CD14-positive monocyte (primary cell): ENCODE measurements around the gene AVP. TPM values are rescaled to one million over a fixed set of nuclear protein-coding genes. Genes with fewer than 3 reads are reported as not detected.

Experiments
- DNase-seq, 3 donors: peaks; one replicate each; pipeline ENCODE4 v3.0.0-alpha.2; 2011 to 2022
- H2AFZ ChIP-seq: 2 replicates; pipeline ENCODE4 v1.6.0; 2012; ENCODE audit warnings: mild to moderate bottlenecking, low read depth, low read length, inconsistent platforms; ENCODE audit not compliant: insufficient read depth, poor library complexity, severe bottlenecking
- H3K27ac ChIP-seq, 2 donors: 1 replicate in 1 of 2; 2 replicates in 1 of 2; pipeline ENCODE4 v1.5.1; 2012 to 2013; ENCODE audit warnings: low read length in 2 of 2, control low read depth in 1 of 2, inconsistent platforms in 1 of 2, low read depth in 1 of 2, mild to moderate bottlenecking in 1 of 2
- H3K27me3 ChIP-seq, 2 donors: one replicate each; pipeline versions ENCODE4 v1.6.0 to v1.6.1; 2011 to 2013; ENCODE audit warnings: low read length in 2 of 2; ENCODE audit not compliant: control insufficient read depth in 2 of 2, insufficient read depth in 2 of 2
- H3K36me3 ChIP-seq, 2 donors: replicated peaks in 1 of 2; 1 replicate in 1 of 2; 2 replicates in 1 of 2; pipeline versions ENCODE4 v1.5.1 to v1.6.1; 2012 to 2013; ENCODE audit warnings: low read length in 2 of 2, control low read depth in 1 of 2, inconsistent platforms in 1 of 2, mild to moderate bottlenecking in 1 of 2; ENCODE audit not compliant: insufficient read depth in 2 of 2, control insufficient read depth in 1 of 2
- H3K4me1 ChIP-seq, 2 donors: 1 replicate in 1 of 2; 2 replicates in 1 of 2; pipeline versions ENCODE4 v1.5.1 to v1.6.1; 2012 to 2013; ENCODE audit warnings: low read length in 2 of 2, control low read depth in 1 of 2, inconsistent platforms in 1 of 2, mild to moderate bottlenecking in 1 of 2, moderate library complexity in 1 of 2; ENCODE audit not compliant: insufficient read depth in 2 of 2, control insufficient read depth in 1 of 2
- H3K4me2 ChIP-seq: replicated peaks from 2 replicates; pipeline ENCODE3; 2012; ENCODE audit warnings: low read length, moderate library complexity, mild to moderate bottlenecking; ENCODE audit not compliant: poor library complexity, severe bottlenecking; ENCODE audit errors: extremely low read depth
- H3K4me3 ChIP-seq, 3 experiments: fragments of 200-600 bp in 1 of 3; sonication (generic) in 1 of 3; replicated peaks in 1 of 3; 1 replicate in 2 of 3; 2 replicates in 1 of 3; pipeline ENCODE4 v1.5.1; 2011 to 2013; ENCODE audit warnings: low read length in 3 of 3, mild to moderate bottlenecking in 3 of 3, control low read depth in 2 of 3, low read depth in 2 of 3, inconsistent platforms in 1 of 3, moderate library complexity in 1 of 3
- H3K79me2 ChIP-seq: 2 replicates; pipeline ENCODE4 v1.6.0; 2012; ENCODE audit warnings: mild to moderate bottlenecking, control low read depth, inconsistent platforms, low read length, moderate library complexity; ENCODE audit not compliant: insufficient read depth
- H3K9ac ChIP-seq: 2 replicates; pipeline ENCODE4 v1.6.0; 2017; ENCODE audit warnings: low read length, mild to moderate bottlenecking; ENCODE audit not compliant: insufficient read depth, poor library complexity, severe bottlenecking
- H3K9me3 ChIP-seq, 2 donors: replicated peaks in 1 of 2; 1 replicate in 1 of 2; 2 replicates in 1 of 2; pipeline versions ENCODE4 v1.5.1 to v1.6.1; 2012 to 2013; ENCODE audit warnings: low read length in 2 of 2, control low read depth in 1 of 2; ENCODE audit not compliant: control insufficient read depth in 1 of 2, insufficient read depth in 1 of 2
- H4K20me1 ChIP-seq: 2 replicates; pipeline ENCODE4 v1.6.0; 2012; ENCODE audit warnings: mild to moderate bottlenecking, low read length, control low read depth, moderate library complexity; ENCODE audit not compliant: insufficient read depth
- H3K27ac Mint-ChIP-seq, 7 donors: one replicate each; pipeline ENCODE4 v1.8.0; 2020; ENCODE audit warnings: mild to moderate bottlenecking in 7 of 7, mixed read lengths in 7 of 7, moderate library complexity in 6 of 7, inconsistent platforms in 2 of 7
- H3K27me3 Mint-ChIP-seq, 3 donors: one replicate each; pipeline ENCODE4 v1.8.0; 2021 to 2022; ENCODE audit warnings: low read depth in 3 of 3, mild to moderate bottlenecking in 3 of 3, mixed read lengths in 3 of 3, moderate library complexity in 3 of 3, inconsistent platforms in 1 of 3
- H3K36me3 Mint-ChIP-seq, 2 donors: one replicate each; pipeline ENCODE4 v1.8.0; 2020; ENCODE audit warnings: mixed read lengths in 2 of 2, inconsistent platforms in 1 of 2, mild to moderate bottlenecking in 1 of 2
- H3K4me1 Mint-ChIP-seq: one replicate; pipeline ENCODE4 v1.8.0; 2020; ENCODE audit warnings: mild to moderate bottlenecking, mixed read lengths
- H3K4me3 Mint-ChIP-seq, 2 donors: one replicate each; pipeline ENCODE4 v1.8.0; 2020; ENCODE audit warnings: mild to moderate bottlenecking in 2 of 2, mixed read lengths in 2 of 2, moderate library complexity in 1 of 2
- H3K9me3 Mint-ChIP-seq, 7 donors: one replicate each; pipeline ENCODE4 v1.8.0; 2020 to 2022; ENCODE audit warnings: mixed read lengths in 7 of 7, mild to moderate bottlenecking in 6 of 7, moderate library complexity in 6 of 7, inconsistent platforms in 2 of 7
- CTCF ChIP-seq: fragments of 200-600 bp; IDR thresholded peaks from one replicate; pipeline ENCODE4 v1.8.0; 2022; ENCODE audit warnings: antibody characterized with exemption, mild to moderate bottlenecking
- WGBS: methylation state at CpG from one replicate; pipeline ENCODE4 v1.1.5; 2013; ENCODE audit warnings: missing lambda C conversion rate; ENCODE audit not compliant: insufficient coverage; 5-methylcytosine and 5-hydroxymethylcytosine counted together
- intact Hi-C, 2 donors: fragments of 100-400 bp; cut with micrococcal nuclease; formaldehyde crosslinking; loops; one replicate each; pipeline versions ENCODE4 v1.15.0 to v1.15.1; 2023
- polyA plus RNA-seq, 3 donors: library from polyadenylated mRNA; depleted of rRNA in 1 of 3; unstranded in 2 of 3; stranded (reverse) in 1 of 3; fragments of 300-500 nt in 2 of 3; fragments of >200 nt in 1 of 3; fragmentation: Illumina TruSeq in 2 of 3; gene quantifications; 1 replicate in 2 of 3; 2 replicates in 1 of 3; pipeline ENCODE4 v1.2.3, GENCODE V29; 2012 to 2021

The AVP gene
- polyA plus RNA-seq, 3 donors, result not detected

GRCh38 chr20:3109350-3110302, 25.1 kb upstream of the AVP start:
- Histone ChIP-seq H2AFZ (no peak overlapping the region), H3K79me2 (no peaks in the 10 kb centered on the region), H3K27ac (no peak overlapping the region), H3K27me3 (no peaks in the 10 kb centered on the region), H3K4me1 (peaks cover 13 to 29% of the 10 kb centered on the region in 2 donors), H3K9ac (no peak overlapping the region), H4K20me1 (peaks cover 3% of the 10 kb centered on the region), H3K36me3 (peaks cover 13 to 53% of the 10 kb centered on the region in 2 donors), H3K4me3 (no peak overlapping the region), H3K4me2 (no peak overlapping the region), H3K9me3 (no peaks in the 10 kb centered on the region)
- no peak for TF ChIP-seq CTCF
- 92% methylated on average over 22 of the region's 23 CpGs for WGBS
- H3K27me3 Mint-ChIP-seq, result peaks cover 0 to 5% (median 4%) of the 10 kb centered on the region in 3 donors
- intact Hi-C loops, result no loop called here
- DNase-seq, result no peak
- H3K9me3 Mint-ChIP-seq, result no peaks in the 10 kb centered on the region
- H3K27ac Mint-ChIP-seq, result no peak overlapping the region
- peaks cover 31% of the 10 kb centered on the region for H3K4me1 Mint-ChIP-seq
- H3K36me3 Mint-ChIP-seq, result peaks cover 45 to 61% of the 10 kb centered on the region in 2 donors
- no peak overlapping the region for H3K4me3 Mint-ChIP-seq

GRCh38 chr20:3107464-3108025, 23.0 kb upstream of the AVP start:
- Mint-ChIP-seq H3K4me3 (no peak overlapping the region), H3K27ac (no peak overlapping the region), H3K36me3 (peaks cover 35 to 48% of the 10 kb centered on the region in 2 donors)

More at GRCh38 chr20:3107464-3108025, 23.0 kb upstream of the AVP start:
- intact Hi-C loops, result no loop called here
- H3K9me3 ChIP-seq, result no peaks in the 10 kb centered on the region
- peak overlapping the region; percentile 15 for H3K9ac ChIP-seq
- H3K27ac ChIP-seq, result no peak overlapping the region
- peaks cover 13 to 46% of the 10 kb centered on the region in 2 donors for H3K36me3 ChIP-seq
- H3K9me3 Mint-ChIP-seq, result no peaks in the 10 kb centered on the region
- 77% methylated on average over 9 of the region's 12 CpGs for WGBS
- no peak overlapping the region for H3K4me2 ChIP-seq
- peaks cover 5 to 14% (median 7%) of the 10 kb centered on the region in 3 donors for H3K27me3 Mint-ChIP-seq
- no peak overlapping the region for H2AFZ ChIP-seq
- no peak overlapping the region for H3K4me3 ChIP-seq
- peaks cover 3 to 23% of the 10 kb centered on the region in 2 donors for H3K4me1 ChIP-seq
- H3K27me3 ChIP-seq, result no peaks in the 10 kb centered on the region
- peaks cover 23% of the 10 kb centered on the region for H3K4me1 Mint-ChIP-seq
- no peaks in the 10 kb centered on the region for H3K79me2 ChIP-seq
- H4K20me1 ChIP-seq, result peaks cover 3% of the 10 kb centered on the region
- no peak for DNase-seq
- no peak for TF ChIP-seq CTCF
